Progenitor cell of endocrine pancreas (in vitro differentiated cells): ENCODE measurements around the gene RPL6. TPM values are rescaled to one million over a fixed set of nuclear protein-coding genes. Genes with fewer than 3 reads are reported as not detected.
A peak's percentile ranks its signal among the peaks of the same experiment; 100 is the strongest.

Experiments used
- DNase-seq: peaks from one replicate; pipeline ENCODE4 v3.0.0; 2021; ENCODE audit warnings: low spot score; ENCODE audit not compliant: unreplicated experiment
- H3K27ac Mint-ChIP-seq: 2 replicates; pipeline ENCODE4 v1.8.0; 2021; ENCODE audit warnings: mild to moderate bottlenecking, moderate library complexity, mixed read lengths
- H3K27me3 Mint-ChIP-seq: 2 replicates; pipeline ENCODE4 v1.8.0; 2021; ENCODE audit warnings: mixed read lengths
- H3K36me3 Mint-ChIP-seq: 2 replicates; pipeline ENCODE4 v1.8.0; 2022; ENCODE audit warnings: mixed read lengths; ENCODE audit not compliant: insufficient read depth
- H3K4me1 Mint-ChIP-seq: 2 replicates; pipeline ENCODE4 v1.8.0; 2021; ENCODE audit warnings: low read depth, mixed read lengths
- H3K4me3 Mint-ChIP-seq: 2 replicates; pipeline ENCODE4 v1.8.0; 2021; ENCODE audit warnings: low read depth, mild to moderate bottlenecking, moderate library complexity, mixed read lengths
- H3K9me3 Mint-ChIP-seq: 2 replicates; pipeline ENCODE4 v1.8.0; 2021; ENCODE audit warnings: low read depth, mixed read lengths
- CTCF ChIP-seq: fragments of 200-600 bp; sonication (generic); IDR thresholded peaks from one replicate; pipeline ENCODE4 v1.5.0; 2021; ENCODE audit warnings: antibody characterized with exemption, mild to moderate bottlenecking; ENCODE audit not compliant: unreplicated experiment
- total RNA-seq: library from RNA; stranded (reverse); gene quantifications from 2 replicates; pipeline ENCODE4 v1.2.1, GENCODE V29; 2021

Gene RPL6
- total RNA-seq, 1 donor from 2014 or later: 1,626 TPM

- peaks cover 14% of the 10 kb centered on the region for H3K4me1 Mint-ChIP-seq
Measured at GRCh38 chr12:112370868-112371510, 38.4 kb downstream of the RPL6 start.

GRCh38 chr12:112370199-112370598 is 39.2 kb downstream of the RPL6 start:
- no peaks in the 10 kb centered on the region for H3K27me3 Mint-ChIP-seq
- no peak for DNase-seq
- H3K4me3 Mint-ChIP-seq: no peak overlapping the region
- H3K4me1 Mint-ChIP-seq: peaks cover 14% of the 10 kb centered on the region
- H3K27ac Mint-ChIP-seq: no peak overlapping the region
- H3K36me3 Mint-ChIP-seq: peaks cover 5% of the 10 kb centered on the region
- peaks cover 4% of the 10 kb centered on the region for H3K9me3 Mint-ChIP-seq
- TF ChIP-seq CTCF: no peak

More at GRCh38 chr12:112370868-112371510, 38.4 kb downstream of the RPL6 start:
- Mint-ChIP-seq H3K9me3 (peaks cover 4% of the 10 kb centered on the region), H3K36me3 (peaks cover 6% of the 10 kb centered on the region), H3K27ac (peak overlapping the region; percentile 81), H3K4me3 (no peak overlapping the region), H3K27me3 (no peaks in the 10 kb centered on the region)
- no peak for DNase-seq
- TF ChIP-seq CTCF: no peak

GRCh38 chr12:112368856-112369255 is 40.5 kb downstream of the RPL6 start:
- Mint-ChIP-seq H3K9me3 (peaks cover 4% of the 10 kb centered on the region), H3K4me3 (no peak overlapping the region), H3K4me1 (peaks cover 11% of the 10 kb centered on the region), H3K27me3 (no peaks in the 10 kb centered on the region), H3K27ac (no peak overlapping the region), H3K36me3 (no peaks in the 10 kb centered on the region)
- no peak for TF ChIP-seq CTCF
- DNase-seq: no peak

GRCh38 chr12:112367965-112368364 is 41.4 kb downstream of the RPL6 start:
- TF ChIP-seq CTCF: no peak
- Mint-ChIP-seq H3K9me3 (peaks cover 4% of the 10 kb centered on the region), H3K4me1 (peaks cover 11% of the 10 kb centered on the region), H3K27ac (no peak overlapping the region), H3K27me3 (no peaks in the 10 kb centered on the region), H3K4me3 (no peak overlapping the region), H3K36me3 (no peaks in the 10 kb centered on the region)
- no peak for DNase-seq

- Mint-ChIP-seq H3K27me3 (no peaks in the 10 kb centered on the region), H3K9me3 (no peaks in the 10 kb centered on the region), H3K27ac (no peak overlapping the region), H3K36me3 (peaks cover 3% of the 10 kb centered on the region), H3K4me3 (no peak overlapping the region), H3K4me1 (peaks cover 6% of the 10 kb centered on the region)
- no peak for DNase-seq
- TF ChIP-seq CTCF: no peak
Measured at GRCh38 chr12:112362310-112362709, 47.1 kb downstream of the RPL6 start.
